A549 (cell line): ENCODE measurements around the gene RAD9A. TPM values are rescaled to one million over a fixed set of nuclear protein-coding genes. Genes with fewer than 3 reads are reported as not detected.
A peak's percentile ranks its signal among the peaks of the same experiment; 100 is the strongest.

Experiments
- ATAC-seq, 2 experiments: fragments of 200-7000 bp in 1 of 2; fragments of >200 bp in 1 of 2; cut with Nextera tagmentation in 1 of 2; cut with Tn5 transposase in 1 of 2; 3 replicates each; pipeline versions ENCODE4 v1.8.0 to v1.9.1; 2018 to 2020; ENCODE audit warnings: mild to moderate bottlenecking in 1 of 2, moderate library complexity in 1 of 2
- CTCF ChIA-PET: fragments of 300-600 bp; sonication (Branson Sonifier 250); formaldehyde crosslinking; extraction: SDS; loops from one replicate; lab custom pipeline; 2021; ENCODE audit warnings: antibody characterized with exemption, inconsistent platforms; lab: Yijun Ruan, JAX
- POLR2A ChIA-PET: fragments of 350-600 bp; formaldehyde crosslinking; extraction: SDS; loops from one replicate; lab custom pipeline; 2021; ENCODE audit warnings: antibody characterized with exemption, inconsistent platforms; lab: Yijun Ruan, JAX
- DNase-seq, 2 experiments: peaks; one replicate each; pipeline versions ENCODE4 v3.0.0 to v3.0.0-alpha.2; 2011 to 2016; ENCODE audit warnings: low read depth in 1 of 2, low spot score in 1 of 2
- FAIRE-seq: peaks from 2 replicates; lab custom pipeline; 2011; peaks lifted over from hg19 to GRCh38; lab: Jason Lieb, UNC
- H3K27ac ChIP-seq, 2 experiments: fragments of >200 bp; sonication (Bioruptor Twin); formaldehyde crosslinking; 3 replicates each; pipeline ENCODE4 v1.5.1; 2016 to 2017
- H3K4me1 ChIP-seq: fragments of >200 bp; sonication (Bioruptor Twin); formaldehyde crosslinking; 3 replicates; pipeline ENCODE4 v1.6.1; 2016
- H3K4me2 ChIP-seq: fragments of >200 bp; sonication (Bioruptor Twin); formaldehyde crosslinking; 3 replicates; pipeline ENCODE4 v1.6.1; 2016
- H3K4me3 ChIP-seq: fragments of >200 bp; sonication (Bioruptor Twin); formaldehyde crosslinking; 3 replicates; pipeline ENCODE4 v1.5.1; 2016
- H3K9me3 ChIP-seq: fragments of >200 bp; sonication (Bioruptor Twin); formaldehyde crosslinking; 3 replicates; pipeline ENCODE4 v1.6.1; 2016
- BHLHE40 ChIP-seq: IDR thresholded peaks from 2 replicates; pipeline ENCODE4 v1.6.1; 2012; ENCODE audit warnings: low read depth, low read length, inconsistent platforms
- CBX2 ChIP-seq: fragments of 200-600 bp; sonication (generic); IDR thresholded peaks from 2 replicates; pipeline ENCODE4 v1.6.1; 2016; ENCODE audit warnings: low read depth, mild to moderate bottlenecking, borderline replicate concordance
- CBX8 ChIP-seq: fragments of 200-600 bp; sonication (generic); IDR thresholded peaks from 2 replicates; pipeline ENCODE4 v1.6.1; 2016
- CEBPB ChIP-seq, 2 experiments: fragments of >200 bp in 1 of 2; sonication (Bioruptor Twin) in 1 of 2; formaldehyde crosslinking in 1 of 2; IDR thresholded peaks; 2 replicates each; pipeline ENCODE4 v1.6.1; 2012 to 2016
- CHD2 ChIP-seq: fragments of 150-350 bp; IDR thresholded peaks from 2 replicates; pipeline ENCODE4 v1.6.1; 2014; ENCODE audit warnings: low read length; ENCODE audit not compliant: partially characterized antibody
- EHMT2 ChIP-seq: fragments of 200-600 bp; sonication (generic); IDR thresholded peaks from 2 replicates; pipeline ENCODE4 v1.6.1; 2016; ENCODE audit warnings: antibody characterized with exemption, low read depth, mild to moderate bottlenecking, moderate library complexity
- FOSB ChIP-seq: fragments of 250-450 bp; sonication (Bioruptor Pico); IDR thresholded peaks from 2 replicates; pipeline ENCODE4 v1.5.0; 2020; ENCODE audit warnings: mild to moderate bottlenecking, moderate library complexity
- FOSL2 ChIP-seq, 2 experiments: fragments of 450-650 bp in 1 of 2; fragments of >200 bp in 1 of 2; sonication (Bioruptor Twin) in 1 of 2; formaldehyde crosslinking; IDR thresholded peaks; 2 replicates each; pipeline versions ENCODE4 v1.5.0 to v1.6.1; 2016 to 2020; ENCODE audit warnings: mild to moderate bottlenecking in 1 of 2, moderate library complexity in 1 of 2
- FOXS1 ChIP-seq: fragments of 250-450 bp; sonication (Bioruptor Pico); IDR thresholded peaks from 2 replicates; pipeline ENCODE4 v1.5.0; 2020; ENCODE audit warnings: mild to moderate bottlenecking, moderate library complexity
- GATA3 ChIP-seq: IDR thresholded peaks from 2 replicates; pipeline ENCODE4 v1.6.1; 2012; ENCODE audit warnings: borderline replicate concordance
- HEYL ChIP-seq: fragments of 250-450 bp; sonication (Bioruptor Pico); IDR thresholded peaks from 2 replicates; pipeline ENCODE4 v1.8.0; 2021; ENCODE audit warnings: mild to moderate bottlenecking, moderate library complexity
- JUN ChIP-seq, 2 experiments: fragments of >200 bp; sonication (Bioruptor Twin); formaldehyde crosslinking; IDR thresholded peaks; 2 replicates in 1 of 2; 3 replicates in 1 of 2; pipeline ENCODE4 v1.6.1; 2016 to 2017
- KDM1A ChIP-seq: fragments of 200-600 bp; sonication (generic); IDR thresholded peaks from 2 replicates; pipeline ENCODE4 v1.6.1; 2016; ENCODE audit warnings: low read depth, mild to moderate bottlenecking
- KDM5A ChIP-seq: fragments of 200-600 bp; sonication (generic); IDR thresholded peaks from 2 replicates; pipeline ENCODE4 v1.6.1; 2016; ENCODE audit warnings: antibody characterized with exemption, mild to moderate bottlenecking
- MAZ ChIP-seq: fragments of 150-350 bp; IDR thresholded peaks from 2 replicates; pipeline ENCODE4 v1.6.1; 2014; ENCODE audit warnings: antibody characterized with exemption, low read depth, low read length, borderline replicate concordance
- MYC ChIP-seq: IDR thresholded peaks from 2 replicates; pipeline ENCODE4 v1.6.1; 2012; ENCODE audit warnings: mild to moderate bottlenecking, inconsistent platforms, low read length, improper control_type of control experiment, borderline replicate concordance
- PHF8 ChIP-seq: fragments of 200-600 bp; sonication (generic); IDR thresholded peaks from 2 replicates; pipeline ENCODE4 v1.6.1; 2016; ENCODE audit warnings: low read depth, mild to moderate bottlenecking, antibody characterized with exemption, moderate library complexity, borderline replicate concordance
- RAD21 ChIP-seq, 2 experiments: fragments of >200 bp in 1 of 2; sonication (Bioruptor Twin) in 1 of 2; formaldehyde crosslinking in 1 of 2; IDR thresholded peaks in 1 of 2; conservative IDR thresholded peaks in 1 of 2; 2 replicates in 1 of 2; 3 replicates in 1 of 2; pipeline ENCODE4 v1.6.1; 2012 to 2018; ENCODE audit warnings: inconsistent platforms in 1 of 2
- RARB ChIP-seq: fragments of 250-450 bp; sonication (Bioruptor Pico); IDR thresholded peaks from 2 replicates; pipeline ENCODE4 v1.8.0; 2021; ENCODE audit warnings: mild to moderate bottlenecking, moderate library complexity
- TFCP2L1 ChIP-seq: fragments of 250-450 bp; sonication (Bioruptor Pico); IDR thresholded peaks from 2 replicates; pipeline ENCODE4 v1.5.0; 2021; ENCODE audit warnings: mild to moderate bottlenecking
- TP53 ChIP-seq: fragments of 250-450 bp; sonication (Bioruptor Pico); IDR thresholded peaks from 2 replicates; pipeline ENCODE4 v1.5.0; 2021; ENCODE audit warnings: mild to moderate bottlenecking, moderate library complexity
- ZC3H11A ChIP-seq: fragments of 450-650 bp; IDR thresholded peaks from 2 replicates; pipeline ENCODE4 v1.6.1; 2014; ENCODE audit warnings: antibody characterized with exemption, mild to moderate bottlenecking
- ZSCAN20 ChIP-seq: fragments of 250-450 bp; sonication (Bioruptor Pico); IDR thresholded peaks from 2 replicates; pipeline ENCODE4 v1.8.0; 2022; ENCODE audit warnings: mild to moderate bottlenecking, moderate library complexity
- WGBS: methylation state at CpG from one replicate; pipeline ENCODE4 v1.1.6; 2017; ENCODE audit errors: missing lambda C conversion rate; 5-methylcytosine and 5-hydroxymethylcytosine counted together
- polyA plus RNA-seq, 4 experiments: library from polyadenylated mRNA; depleted of rRNA in 3 of 4; stranded (reverse); fragments of >200 nt; fragmentation: RNase III in 1 of 4; extraction: RNeasy Plus Mini Kit Qiagen cat#74134 plus additional on column Dnase treatment in 1 of 4; gene quantifications; 2 replicates in 3 of 4; 3 replicates in 1 of 4; pipeline ENCODE4 v1.2.3, GENCODE V29; 2011 to 2017
- TF ChIP-seq, protein P1 (sequence below): fragments of 200-600 bp; sonication (generic); IDR thresholded peaks from 2 replicates; pipeline ENCODE4 v1.6.1; 2016; ENCODE audit warnings: antibody characterized with exemption, mild to moderate bottlenecking, moderate library complexity
- TF ChIP-seq, protein P2 (sequence below): IDR thresholded peaks from 2 replicates; pipeline ENCODE4 v1.6.1; 2012
- TF ChIP-seq, protein P3 (sequence below): fragments of 450-650 bp; IDR thresholded peaks from 2 replicates; pipeline ENCODE4 v1.6.1; 2014; ENCODE audit warnings: antibody characterized with exemption
- TF ChIP-seq, protein P4 (sequence below): fragments of >200 bp; sonication (Bioruptor Twin); formaldehyde crosslinking; IDR thresholded peaks from 3 replicates; pipeline ENCODE4 v1.6.1; 2016
- TF ChIP-seq, protein P5 (sequence below): fragments of 250-450 bp; sonication (Bioruptor Pico); IDR thresholded peaks from 2 replicates; pipeline ENCODE4 v1.5.0; 2020; ENCODE audit warnings: low read depth, mild to moderate bottlenecking, moderate library complexity
- TF ChIP-seq, protein P6 (sequence below): fragments of 250-450 bp; sonication (Bioruptor Pico); IDR thresholded peaks from 2 replicates; pipeline ENCODE4 v1.5.0; 2021; ENCODE audit warnings: mild to moderate bottlenecking, moderate library complexity, borderline replicate concordance

RAD9A gene
- polyA plus RNA-seq, 2 of the 4 experiments (the other 2 are of a cell fraction): 19.0 to 43.7 TPM

DNA sequence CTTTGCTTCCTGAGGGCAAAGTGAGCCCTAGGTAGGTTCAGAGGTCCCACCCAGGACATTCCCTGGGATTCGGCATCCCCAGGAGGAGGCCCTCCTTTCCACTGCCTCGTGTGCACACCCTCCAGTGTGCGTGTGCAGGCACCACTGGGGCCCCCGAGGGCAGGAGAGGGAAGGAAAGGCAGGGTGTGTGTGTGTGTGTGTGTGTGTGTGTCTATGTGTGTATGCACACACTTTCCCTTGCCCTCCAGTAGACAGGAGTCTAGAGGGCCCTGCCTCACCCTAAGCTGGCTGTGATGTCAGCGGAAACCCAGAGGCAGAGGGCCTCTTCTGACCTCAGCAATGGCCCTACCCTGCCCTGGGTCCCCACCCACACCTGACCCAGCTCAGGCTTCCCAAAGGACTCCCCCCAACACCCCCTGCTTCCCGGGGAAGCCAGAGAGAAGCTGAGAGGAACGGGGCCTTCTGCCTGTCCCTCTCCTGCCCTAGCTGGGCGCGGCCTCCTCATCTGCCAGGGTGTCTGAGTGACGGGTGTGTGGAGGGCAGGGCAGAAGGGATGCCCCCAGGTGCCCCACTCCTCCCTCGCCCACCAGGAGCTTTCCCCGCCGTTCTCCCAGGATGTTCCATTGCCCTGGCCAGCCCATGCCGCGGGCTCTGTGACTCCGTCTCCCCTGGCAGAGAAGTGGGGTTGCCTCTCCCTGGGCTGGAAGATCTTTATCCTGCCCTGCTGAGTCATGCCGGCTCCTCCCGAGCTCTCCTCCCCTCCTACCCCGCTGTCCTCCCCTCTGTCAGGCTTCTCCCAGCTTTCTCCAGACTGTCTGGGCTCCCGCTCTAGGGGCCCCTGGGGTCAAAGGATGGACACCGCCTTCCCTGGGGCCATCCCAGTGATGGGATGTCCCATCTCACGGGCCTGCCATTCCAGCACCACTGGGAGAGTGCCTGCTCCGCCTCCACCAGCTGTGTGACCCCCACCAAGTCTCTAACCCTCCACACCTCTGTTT is 12.4 kb upstream of the RAD9A start:
- no peak for FAIRE-seq
- H3K4me2 ChIP-seq: peak overlapping the region; percentile 95
- 9% methylated on average over 16 of the region's 23 CpGs for WGBS
- peak; percentile 86 to 89 for DNase-seq
- H3K9me3 ChIP-seq: no peaks in the 10 kb centered on the region
- ChIA-PET POLR2A (interaction anchor here (1.0 to 7.7 kb wide), 6 partner anchors 9 to 91 kb away, joined by 3 to 129 read pairs (median 7); partner anchors contain the start of genes POLD4 and RAD9A), CTCF (interaction anchor here (1.2 to 46.2 kb wide), 9 partner anchors 2 to 298 kb away, joined by 3 to 1913 read pairs (median 81); partner anchors contain the start of genes CLCF1, POLD4, PPP1CA and RAD9A)
- ATAC-seq: peak; percentile 17 to 60; a peak in 5 of 6 replicates
- H3K27ac ChIP-seq: peak overlapping the region; percentile 95 to 100
- H3K4me1 ChIP-seq: peaks cover 88% of the 10 kb centered on the region
- no peak overlapping the region for H3K4me3 ChIP-seq
- TF ChIP-seq TP53 (CRISPR knock-in tag): peak; percentile 55
- TF ChIP-seq HEYL (CRISPR knock-in tag): 0 out of 2 replicates have a peak, but pooled peaks have one; percentile 28
- peak; percentile 42; the same call in 1 of the 2 replicates for TF ChIP-seq FOSB (CRISPR knock-in tag)
- no peak for TF ChIP-seq MYC
- no peak for TF ChIP-seq ZC3H11A
- TF ChIP-seq EHMT2: no peak
- peak; percentile 43; the same call in 1 of the 2 replicates for TF ChIP-seq RARB (CRISPR knock-in tag)
- TF ChIP-seq CBX8: no peak
- TF ChIP-seq MAZ: no peak
- TF ChIP-seq, protein P1, sequence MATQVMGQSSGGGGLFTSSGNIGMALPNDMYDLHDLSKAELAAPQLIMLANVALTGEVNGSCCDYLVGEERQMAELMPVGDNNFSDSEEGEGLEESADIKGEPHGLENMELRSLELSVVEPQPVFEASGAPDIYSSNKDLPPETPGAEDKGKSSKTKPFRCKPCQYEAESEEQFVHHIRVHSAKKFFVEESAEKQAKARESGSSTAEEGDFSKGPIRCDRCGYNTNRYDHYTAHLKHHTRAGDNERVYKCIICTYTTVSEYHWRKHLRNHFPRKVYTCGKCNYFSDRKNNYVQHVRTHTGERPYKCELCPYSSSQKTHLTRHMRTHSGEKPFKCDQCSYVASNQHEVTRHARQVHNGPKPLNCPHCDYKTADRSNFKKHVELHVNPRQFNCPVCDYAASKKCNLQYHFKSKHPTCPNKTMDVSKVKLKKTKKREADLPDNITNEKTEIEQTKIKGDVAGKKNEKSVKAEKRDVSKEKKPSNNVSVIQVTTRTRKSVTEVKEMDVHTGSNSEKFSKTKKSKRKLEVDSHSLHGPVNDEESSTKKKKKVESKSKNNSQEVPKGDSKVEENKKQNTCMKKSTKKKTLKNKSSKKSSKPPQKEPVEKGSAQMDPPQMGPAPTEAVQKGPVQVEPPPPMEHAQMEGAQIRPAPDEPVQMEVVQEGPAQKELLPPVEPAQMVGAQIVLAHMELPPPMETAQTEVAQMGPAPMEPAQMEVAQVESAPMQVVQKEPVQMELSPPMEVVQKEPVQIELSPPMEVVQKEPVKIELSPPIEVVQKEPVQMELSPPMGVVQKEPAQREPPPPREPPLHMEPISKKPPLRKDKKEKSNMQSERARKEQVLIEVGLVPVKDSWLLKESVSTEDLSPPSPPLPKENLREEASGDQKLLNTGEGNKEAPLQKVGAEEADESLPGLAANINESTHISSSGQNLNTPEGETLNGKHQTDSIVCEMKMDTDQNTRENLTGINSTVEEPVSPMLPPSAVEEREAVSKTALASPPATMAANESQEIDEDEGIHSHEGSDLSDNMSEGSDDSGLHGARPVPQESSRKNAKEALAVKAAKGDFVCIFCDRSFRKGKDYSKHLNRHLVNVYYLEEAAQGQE: no peak
- TF ChIP-seq FOXS1 (CRISPR knock-in tag): no peak
- TF ChIP-seq TFCP2L1: 0 out of 2 replicates have a peak, but pooled peaks have one; percentile 4
- no peak for TF ChIP-seq CBX2
- TF ChIP-seq PHF8: no peak
- TF ChIP-seq, protein P2, sequence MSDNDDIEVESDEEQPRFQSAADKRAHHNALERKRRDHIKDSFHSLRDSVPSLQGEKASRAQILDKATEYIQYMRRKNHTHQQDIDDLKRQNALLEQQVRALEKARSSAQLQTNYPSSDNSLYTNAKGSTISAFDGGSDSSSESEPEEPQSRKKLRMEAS: peak; percentile 61; the same call in 1 of the 2 replicates
- TF ChIP-seq RAD21 (conservative IDR thresholded peaks at IDR 0.05 in 1 of 2, IDR thresholded peaks at IDR 0.05 in 1 of 2): peak in 1 of 2 experiments; percentile 31; a peak in 3 of 5 replicates
- TF ChIP-seq KDM5A: no peak
- TF ChIP-seq GATA3: peak; percentile 86
- 0 out of 4 replicates have a peak, but pooled peaks of 1 of the 2 experiments have one; percentile 17 for TF ChIP-seq CEBPB (IDR thresholded peaks at IDR 0.05)
- TF ChIP-seq BHLHE40: no peak
- no peak for TF ChIP-seq CHD2
- TF ChIP-seq, protein P3, sequence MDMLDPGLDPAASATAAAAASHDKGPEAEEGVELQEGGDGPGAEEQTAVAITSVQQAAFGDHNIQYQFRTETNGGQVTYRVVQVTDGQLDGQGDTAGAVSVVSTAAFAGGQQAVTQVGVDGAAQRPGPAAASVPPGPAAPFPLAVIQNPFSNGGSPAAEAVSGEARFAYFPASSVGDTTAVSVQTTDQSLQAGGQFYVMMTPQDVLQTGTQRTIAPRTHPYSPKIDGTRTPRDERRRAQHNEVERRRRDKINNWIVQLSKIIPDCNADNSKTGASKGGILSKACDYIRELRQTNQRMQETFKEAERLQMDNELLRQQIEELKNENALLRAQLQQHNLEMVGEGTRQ: no peak
- TF ChIP-seq ZSCAN20 (CRISPR knock-in tag): no peak; the same call in 1 of the 2 replicates
- no peak for TF ChIP-seq KDM1A
- TF ChIP-seq, protein P4, sequence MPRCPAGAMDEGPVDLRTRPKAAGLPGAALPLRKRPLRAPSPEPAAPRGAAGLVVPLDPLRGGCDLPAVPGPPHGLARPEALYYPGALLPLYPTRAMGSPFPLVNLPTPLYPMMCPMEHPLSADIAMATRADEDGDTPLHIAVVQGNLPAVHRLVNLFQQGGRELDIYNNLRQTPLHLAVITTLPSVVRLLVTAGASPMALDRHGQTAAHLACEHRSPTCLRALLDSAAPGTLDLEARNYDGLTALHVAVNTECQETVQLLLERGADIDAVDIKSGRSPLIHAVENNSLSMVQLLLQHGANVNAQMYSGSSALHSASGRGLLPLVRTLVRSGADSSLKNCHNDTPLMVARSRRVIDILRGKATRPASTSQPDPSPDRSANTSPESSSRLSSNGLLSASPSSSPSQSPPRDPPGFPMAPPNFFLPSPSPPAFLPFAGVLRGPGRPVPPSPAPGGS: peak; percentile 34; the same call in 2 of the 3 replicates
- peak; percentile 71 to 75 for TF ChIP-seq JUN (IDR thresholded peaks at IDR 0.05)
- TF ChIP-seq, protein P5, sequence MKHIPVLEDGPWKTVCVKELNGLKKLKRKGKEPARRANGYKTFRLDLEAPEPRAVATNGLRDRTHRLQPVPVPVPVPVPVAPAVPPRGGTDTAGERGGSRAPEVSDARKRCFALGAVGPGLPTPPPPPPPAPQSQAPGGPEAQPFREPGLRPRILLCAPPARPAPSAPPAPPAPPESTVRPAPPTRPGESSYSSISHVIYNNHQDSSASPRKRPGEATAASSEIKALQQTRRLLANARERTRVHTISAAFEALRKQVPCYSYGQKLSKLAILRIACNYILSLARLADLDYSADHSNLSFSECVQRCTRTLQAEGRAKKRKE (CRISPR knock-in tag): peak; percentile 75
- TF ChIP-seq, protein P6, sequence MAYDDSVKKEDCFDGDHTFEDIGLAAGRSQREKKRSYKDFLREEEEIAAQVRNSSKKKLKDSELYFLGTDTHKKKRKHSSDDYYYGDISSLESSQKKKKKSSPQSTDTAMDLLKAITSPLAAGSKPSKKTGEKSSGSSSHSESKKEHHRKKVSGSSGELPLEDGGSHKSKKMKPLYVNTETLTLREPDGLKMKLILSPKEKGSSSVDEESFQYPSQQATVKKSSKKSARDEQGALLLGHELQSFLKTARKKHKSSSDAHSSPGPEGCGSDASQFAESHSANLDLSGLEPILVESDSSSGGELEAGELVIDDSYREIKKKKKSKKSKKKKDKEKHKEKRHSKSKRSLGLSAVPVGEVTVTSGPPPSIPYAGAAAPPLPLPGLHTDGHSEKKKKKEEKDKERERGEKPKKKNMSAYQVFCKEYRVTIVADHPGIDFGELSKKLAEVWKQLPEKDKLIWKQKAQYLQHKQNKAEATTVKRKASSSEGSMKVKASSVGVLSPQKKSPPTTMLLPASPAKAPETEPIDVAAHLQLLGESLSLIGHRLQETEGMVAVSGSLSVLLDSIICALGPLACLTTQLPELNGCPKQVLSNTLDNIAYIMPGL (CRISPR knock-in tag): no peak
- TF ChIP-seq FOSL2 (IDR thresholded peaks at IDR 0.05): 0 out of 2 replicates have a peak, but pooled peaks have one; percentile 41
- TF ChIP-seq FOSL2 (CRISPR knock-in tag; IDR thresholded peaks at IDR 0.05): peak; percentile 87
